IMR-90 (cell line): ENCODE data around the gene GRIPAP1. TPM values are rescaled to one million over a fixed set of nuclear protein-coding genes. Genes with fewer than 3 reads are reported as not detected.

Experiments
- ATAC-seq: fragments of 200-7000 bp; cut with Tn5 transposase; 2 replicates; pipeline ENCODE4 v1.9.1; 2020; ENCODE audit warnings: low read depth, mild to moderate bottlenecking, moderate library complexity
- BruUV-seq: library from RNA; stranded (reverse); fragments of 400-500 nt; replicated peaks from 2 replicates; lab custom pipeline; 2021; lab: Mats Ljungman, UMichigan
- CTCF ChIA-PET: fragments of 300-600 bp; formaldehyde crosslinking; extraction: SDS; loops from one replicate; lab custom pipeline; 2021; ENCODE audit warnings: antibody characterized with exemption; lab: Yijun Ruan, JAX
- POLR2A ChIA-PET: fragments of 300-600 bp; sonication (Branson Sonifier 250); formaldehyde crosslinking; loops from one replicate; lab custom pipeline; 2022; ENCODE audit warnings: antibody characterized with exemption; ENCODE audit not compliant: unreplicated experiment; lab: Charles Lee
- DNase-seq: peaks from one replicate; pipeline ENCODE4 v3.0.0; 2013
- H2AFZ ChIP-seq: replicated peaks from 2 replicates; pipeline ENCODE3; 2013; ENCODE audit warnings: low read length, mild to moderate bottlenecking; ENCODE audit not compliant: poor library complexity
- H2AK5ac ChIP-seq: 2 replicates; pipeline ENCODE4 v1.6.1; 2013; ENCODE audit warnings: low read depth, low read length, inconsistent platforms
- H2AK9ac ChIP-seq: replicated peaks from 2 replicates; pipeline ENCODE3; 2013; ENCODE audit warnings: mild to moderate bottlenecking, low read depth, low read length, moderate library complexity; ENCODE audit not compliant: poor library complexity
- H2BK120ac ChIP-seq: 2 replicates; pipeline ENCODE4 v1.6.1; 2013; ENCODE audit warnings: low read depth, low read length, inconsistent platforms
- H2BK15ac ChIP-seq: 3 replicates; pipeline ENCODE4 v1.6.1; 2013; ENCODE audit warnings: low read depth, low read length, inconsistent platforms
- H2BK20ac ChIP-seq: 2 replicates; pipeline ENCODE4 v1.6.1; 2013; ENCODE audit warnings: low read depth, mild to moderate bottlenecking, inconsistent platforms, low read length, moderate library complexity
- H2BK5ac ChIP-seq: 2 replicates; pipeline ENCODE4 v1.6.1; 2013; ENCODE audit warnings: mild to moderate bottlenecking, low read depth, low read length, inconsistent platforms; ENCODE audit not compliant: poor library complexity, severe bottlenecking
- H3K14ac ChIP-seq: replicated peaks from 2 replicates; pipeline ENCODE4 v1.6.1; 2013; ENCODE audit warnings: low read depth, low read length, inconsistent platforms
- H3K18ac ChIP-seq: 2 replicates; pipeline ENCODE4 v1.6.1; 2013; ENCODE audit warnings: low read depth, low read length, control low read depth
- H3K23ac ChIP-seq: 2 replicates; pipeline ENCODE4 v1.6.1; 2013; ENCODE audit warnings: low read depth, low read length, inconsistent platforms
- H3K27ac ChIP-seq: 2 replicates; pipeline ENCODE4 v1.5.1; 2013; ENCODE audit warnings: mild to moderate bottlenecking, control low read depth, low read length; ENCODE audit not compliant: insufficient read depth
- H3K27me3 ChIP-seq: 2 replicates; pipeline ENCODE4 v1.6.1; 2013; ENCODE audit warnings: low read length; ENCODE audit not compliant: control insufficient read depth, insufficient read depth
- H3K36me3 ChIP-seq: 2 replicates; pipeline ENCODE4 v1.6.1; 2013; ENCODE audit warnings: low read length, mixed read lengths; ENCODE audit not compliant: control insufficient read depth, insufficient read depth
- H3K4ac ChIP-seq: 2 replicates; pipeline ENCODE4 v1.6.1; 2013; ENCODE audit warnings: low read depth, low read length, inconsistent platforms
- H3K4me1 ChIP-seq: 2 replicates; pipeline ENCODE4 v1.6.1; 2013; ENCODE audit warnings: low read length, mixed read lengths; ENCODE audit not compliant: control insufficient read depth, insufficient read depth
- H3K4me2 ChIP-seq: 2 replicates; pipeline ENCODE4 v1.6.1; 2013; ENCODE audit warnings: low read depth, mild to moderate bottlenecking, control low read depth, low read length, moderate library complexity
- H3K4me3 ChIP-seq: 2 replicates; pipeline ENCODE4 v1.5.1; 2013; ENCODE audit warnings: low read depth, mild to moderate bottlenecking, control low read depth, low read length, moderate library complexity; ENCODE audit not compliant: insufficient read depth
- H3K56ac ChIP-seq: 2 replicates; pipeline ENCODE4 v1.6.1; 2013; ENCODE audit warnings: low read length, inconsistent platforms; ENCODE audit not compliant: insufficient read depth; ENCODE audit errors: extremely low read depth
- H3K79me1 ChIP-seq, 2 experiments: 2 replicates each; pipeline ENCODE4 v1.6.1; 2013; ENCODE audit warnings: low read length in 2 of 2, inconsistent platforms in 1 of 2, low read depth in 1 of 2
- H3K9ac ChIP-seq: 2 replicates; pipeline ENCODE4 v1.6.1; 2013; ENCODE audit warnings: low read depth, low read length, control low read depth
- H3K9me1 ChIP-seq: 2 replicates; pipeline ENCODE4 v1.6.1; 2013; ENCODE audit warnings: low read length, inconsistent platforms; ENCODE audit not compliant: insufficient read depth
- H3K9me3 ChIP-seq: 2 replicates; pipeline ENCODE4 v1.6.1; 2013; ENCODE audit warnings: low read length; ENCODE audit not compliant: control insufficient read depth, insufficient read depth
- H4K20me1 ChIP-seq: 2 replicates; pipeline ENCODE4 v1.6.1; 2013; ENCODE audit warnings: low read length, inconsistent platforms; ENCODE audit not compliant: insufficient read depth
- H4K5ac ChIP-seq: 2 replicates; pipeline ENCODE4 v1.6.1; 2013; ENCODE audit warnings: mild to moderate bottlenecking, low read depth, low read length, control low read depth
- H4K8ac ChIP-seq, 2 experiments: 2 replicates each; pipeline ENCODE4 v1.6.1; 2013; ENCODE audit warnings: low read depth in 2 of 2, low read length in 2 of 2, control low read depth in 1 of 2, inconsistent platforms in 1 of 2
- H4K91ac ChIP-seq: 2 replicates; pipeline ENCODE4 v1.6.1; 2013; ENCODE audit warnings: low read depth, low read length, inconsistent platforms; ENCODE audit not compliant: insufficient read depth
- CEBPB ChIP-seq: IDR thresholded peaks from 2 replicates; pipeline ENCODE4 v1.6.1; 2012; ENCODE audit warnings: low read depth, low read length, improper control_type of control experiment
- MAFK ChIP-seq: IDR thresholded peaks from 2 replicates; pipeline ENCODE4 v1.6.1; 2012; ENCODE audit warnings: low read depth, low read length, improper control_type of control experiment
- MAZ ChIP-seq: IDR thresholded peaks from 2 replicates; pipeline ENCODE4 v1.6.1; 2012; ENCODE audit warnings: low read depth, mild to moderate bottlenecking, low read length, improper control_type of control experiment, moderate library complexity, borderline replicate concordance
- MXI1 ChIP-seq: IDR thresholded peaks from 2 replicates; pipeline ENCODE4 v1.6.1; 2012; ENCODE audit warnings: low read depth, mild to moderate bottlenecking, low read length, moderate library complexity, borderline replicate concordance
- POLR2A ChIP-seq: IDR thresholded peaks from 2 replicates; pipeline ENCODE4 v1.6.1; 2012; ENCODE audit warnings: mild to moderate bottlenecking, low read depth, low read length
- RAD21 ChIP-seq: IDR thresholded peaks from 2 replicates; pipeline ENCODE4 v1.6.1; 2012; ENCODE audit warnings: low read length, improper control_type of control experiment
- RCOR1 ChIP-seq: IDR thresholded peaks from 2 replicates; pipeline ENCODE4 v1.6.1; 2012; ENCODE audit warnings: mild to moderate bottlenecking, low read length, improper control_type of control experiment; ENCODE audit not compliant: insufficient replicate concordance
- RFX5 ChIP-seq: IDR thresholded peaks from 2 replicates; pipeline ENCODE4 v1.8.0; 2012; ENCODE audit warnings: low read depth, mild to moderate bottlenecking, low read length, moderate library complexity
- SMC3 ChIP-seq: fragments of 150-350 bp; IDR thresholded peaks from 2 replicates; pipeline ENCODE4 v1.6.1; 2016; ENCODE audit warnings: low read depth, mild to moderate bottlenecking, antibody characterized with exemption, low read length, moderate library complexity
- WGBS, 2 experiments: methylation state at CpG; one replicate each; pipeline versions ENCODE4 v1.1.5 to v1.1.7; 2013; ENCODE audit warnings: missing lambda C conversion rate in 2 of 2; ENCODE audit not compliant: insufficient read length in 1 of 2; ENCODE audit errors: extremely low coverage in 2 of 2; 5-methylcytosine and 5-hydroxymethylcytosine counted together
- dilution Hi-C: fragments of 300-500 bp; cut with HindIII; formaldehyde crosslinking; loops from one replicate; pipeline ENCODE4 v1.14.3; 2018; ENCODE audit warnings: low sequenced_read_pairs; ENCODE audit not compliant: unreplicated experiment
- in situ Hi-C: fragments of 300-500 bp; cut with MboI; formaldehyde crosslinking; loops from 3 replicates; pipeline ENCODE4 v1.14.3; 2019; ENCODE audit warnings: low sequenced_read_pairs, inconsistent platforms, mixed read lengths
- intact Hi-C: fragments of 100-400 bp; cut with micrococcal nuclease; formaldehyde crosslinking; loops from 2 replicates; pipeline ENCODE4 v1.10.0; 2022
- polyA plus RNA-seq, 3 experiments: library from polyadenylated mRNA; depleted of rRNA; stranded (reverse); fragments of >200 nt; gene quantifications; 2 replicates each; pipeline ENCODE4 v1.2.3, GENCODE V29; 2012; ENCODE audit warnings: low replicate concordance in 1 of 3
- total RNA-seq: library from RNA; depleted of rRNA; stranded (reverse); fragments of >200 nt; gene quantifications from 2 replicates; pipeline ENCODE4 v1.2.3, GENCODE V29; 2012
- TF ChIP-seq, protein P1 (sequence below): fragments of 150-350 bp; IDR thresholded peaks from 2 replicates; pipeline ENCODE4 v1.6.1; 2016; ENCODE audit warnings: low read depth, mild to moderate bottlenecking, low read length, moderate library complexity, borderline replicate concordance
- TF ChIP-seq, protein P2 (sequence below): conservative IDR thresholded peaks from 2 replicates; pipeline ENCODE4 v1.5.1; 2012; ENCODE audit warnings: mild to moderate bottlenecking, low read depth, low read length, improper control_type of control experiment
- TF ChIP-seq, protein P3 (sequence below): fragments of 150-350 bp; IDR thresholded peaks from 2 replicates; pipeline ENCODE4 v1.6.1; 2017; ENCODE audit warnings: mild to moderate bottlenecking, antibody characterized with exemption, low read length, low read depth

GRIPAP1 gene
- total and polyA plus RNA-seq, 2 of the 4 experiments (the other 2 are of a cell fraction), result 17.9 to 25.0 TPM

DNA sequence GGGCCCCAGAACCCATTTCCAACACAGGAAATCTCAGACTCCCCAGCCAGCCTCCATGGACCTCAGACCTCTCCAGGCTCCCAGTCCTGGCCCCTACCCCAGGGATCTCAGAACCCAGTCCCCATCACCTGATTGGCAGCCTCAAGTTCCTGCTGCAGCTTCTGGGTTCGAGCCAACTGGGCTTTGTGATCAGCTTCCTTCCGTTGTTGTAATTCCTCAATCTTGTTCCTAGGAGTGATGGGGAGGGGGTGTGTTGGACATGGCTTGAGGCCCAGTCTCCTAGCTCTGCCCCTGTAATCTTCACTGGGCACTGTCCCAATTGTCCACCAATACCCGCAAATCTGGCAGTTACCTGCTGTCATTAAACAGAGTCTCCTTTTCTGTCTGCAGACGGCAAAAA lies 12.6 kb downstream of the GRIPAP1 start:
- H3K27me3 ChIP-seq, result no peaks in the 10 kb centered on the region
- no peaks in the 10 kb centered on the region for H4K20me1 ChIP-seq
- no peak overlapping the region for H3K4me2 ChIP-seq
- no peak overlapping the region for H3K4me3 ChIP-seq
- peaks cover 18% of the 10 kb centered on the region for H3K36me3 ChIP-seq
- H2AFZ ChIP-seq, result no peak overlapping the region
- no peak for TF ChIP-seq RFX5
- TF ChIP-seq RCOR1, result no peak
- TF ChIP-seq RAD21, result no peak
- TF ChIP-seq, protein P1, sequence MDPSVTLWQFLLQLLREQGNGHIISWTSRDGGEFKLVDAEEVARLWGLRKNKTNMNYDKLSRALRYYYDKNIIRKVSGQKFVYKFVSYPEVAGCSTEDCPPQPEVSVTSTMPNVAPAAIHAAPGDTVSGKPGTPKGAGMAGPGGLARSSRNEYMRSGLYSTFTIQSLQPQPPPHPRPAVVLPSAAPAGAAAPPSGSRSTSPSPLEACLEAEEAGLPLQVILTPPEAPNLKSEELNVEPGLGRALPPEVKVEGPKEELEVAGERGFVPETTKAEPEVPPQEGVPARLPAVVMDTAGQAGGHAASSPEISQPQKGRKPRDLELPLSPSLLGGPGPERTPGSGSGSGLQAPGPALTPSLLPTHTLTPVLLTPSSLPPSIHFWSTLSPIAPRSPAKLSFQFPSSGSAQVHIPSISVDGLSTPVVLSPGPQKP, result no peak
- no peak for TF ChIP-seq POLR2A
- TF ChIP-seq, protein P2, sequence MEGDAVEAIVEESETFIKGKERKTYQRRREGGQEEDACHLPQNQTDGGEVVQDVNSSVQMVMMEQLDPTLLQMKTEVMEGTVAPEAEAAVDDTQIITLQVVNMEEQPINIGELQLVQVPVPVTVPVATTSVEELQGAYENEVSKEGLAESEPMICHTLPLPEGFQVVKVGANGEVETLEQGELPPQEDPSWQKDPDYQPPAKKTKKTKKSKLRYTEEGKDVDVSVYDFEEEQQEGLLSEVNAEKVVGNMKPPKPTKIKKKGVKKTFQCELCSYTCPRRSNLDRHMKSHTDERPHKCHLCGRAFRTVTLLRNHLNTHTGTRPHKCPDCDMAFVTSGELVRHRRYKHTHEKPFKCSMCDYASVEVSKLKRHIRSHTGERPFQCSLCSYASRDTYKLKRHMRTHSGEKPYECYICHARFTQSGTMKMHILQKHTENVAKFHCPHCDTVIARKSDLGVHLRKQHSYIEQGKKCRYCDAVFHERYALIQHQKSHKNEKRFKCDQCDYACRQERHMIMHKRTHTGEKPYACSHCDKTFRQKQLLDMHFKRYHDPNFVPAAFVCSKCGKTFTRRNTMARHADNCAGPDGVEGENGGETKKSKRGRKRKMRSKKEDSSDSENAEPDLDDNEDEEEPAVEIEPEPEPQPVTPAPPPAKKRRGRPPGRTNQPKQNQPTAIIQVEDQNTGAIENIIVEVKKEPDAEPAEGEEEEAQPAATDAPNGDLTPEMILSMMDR, result no peak
- no peak for TF ChIP-seq MAZ
- no peak for TF ChIP-seq CEBPB
- no peak for TF ChIP-seq SMC3
- TF ChIP-seq MXI1, result no peak
- TF ChIP-seq, protein P3, sequence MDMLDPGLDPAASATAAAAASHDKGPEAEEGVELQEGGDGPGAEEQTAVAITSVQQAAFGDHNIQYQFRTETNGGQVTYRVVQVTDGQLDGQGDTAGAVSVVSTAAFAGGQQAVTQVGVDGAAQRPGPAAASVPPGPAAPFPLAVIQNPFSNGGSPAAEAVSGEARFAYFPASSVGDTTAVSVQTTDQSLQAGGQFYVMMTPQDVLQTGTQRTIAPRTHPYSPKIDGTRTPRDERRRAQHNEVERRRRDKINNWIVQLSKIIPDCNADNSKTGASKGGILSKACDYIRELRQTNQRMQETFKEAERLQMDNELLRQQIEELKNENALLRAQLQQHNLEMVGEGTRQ, result no peak
- no peak for TF ChIP-seq MAFK
- DNase-seq (no peak), ATAC-seq (no peak)
- no peak overlapping the region for H4K91ac ChIP-seq
- no peak overlapping the region for H2BK120ac ChIP-seq
- H3K9me1 ChIP-seq, result no peaks in the 10 kb centered on the region
- no peak overlapping the region for H3K27ac ChIP-seq
- no CpG with 5 or more reads among the region's 4 CpGs for WGBS, 2 experiments
- no peak overlapping the region for H3K23ac ChIP-seq
- H3K4ac ChIP-seq, result no peak overlapping the region
- H3K18ac ChIP-seq, result no peak overlapping the region
- H3K79me1 ChIP-seq, result no peaks in the 10 kb centered on the region
- H3K14ac ChIP-seq, result no peak overlapping the region
- no peak overlapping the region for H4K8ac ChIP-seq
- H2BK5ac ChIP-seq, result no peak overlapping the region
- no peak overlapping the region for H3K56ac ChIP-seq
- dilution Hi-C loops, result no loop called here
- H2AK5ac ChIP-seq, result no peak overlapping the region
- H2AK9ac ChIP-seq, result no peak overlapping the region
- H2BK15ac ChIP-seq, result no peak overlapping the region
- no peak overlapping the region for H3K9ac ChIP-seq
- no peak overlapping the region for H4K5ac ChIP-seq
- CTCF ChIA-PET, result interaction anchor here (0.6 kb wide), 1 partner anchor 450 kb away, joined by 3 read pairs; no protein-coding TSS in a partner anchor
- no peaks in the 10 kb centered on the region for H3K4me1 ChIP-seq
- H2BK20ac ChIP-seq, result no peak overlapping the region
- in situ Hi-C loops, result no loop called here
- POLR2A ChIA-PET, result no interaction called here
- H3K9me3 ChIP-seq, result no peaks in the 10 kb centered on the region
- intact Hi-C loops, result no loop called here
- no TSS peak for BruUV-seq
